SU-DHL-6 (cell line): ENCODE results near the gene CFAP74.

Experiments used
- EZH2phosphoT487 ChIP-seq: fragments of 200-600 bp; sonication (generic), shearing (Covaris generic); conservative IDR thresholded peaks from 2 replicates; pipeline ENCODE4 v1.6.1; 2018; ENCODE audit warnings: mild to moderate bottlenecking, antibody characterized with exemption, low read length, moderate library complexity, mixed read lengths
- TF ChIP-seq, protein P1 (sequence below): fragments of 200-600 bp; sonication (generic); IDR thresholded peaks from one replicate; pipeline ENCODE4 v1.5.1; 2017; ENCODE audit warnings: antibody characterized with exemption, mild to moderate bottlenecking, low read length, moderate library complexity; ENCODE audit not compliant: insufficient read depth, poor library complexity, severe bottlenecking

GRCh38 chr1:1881727-1882126 lies 121.9 kb downstream of the CFAP74 start:
- TF ChIP-seq, protein P1, sequence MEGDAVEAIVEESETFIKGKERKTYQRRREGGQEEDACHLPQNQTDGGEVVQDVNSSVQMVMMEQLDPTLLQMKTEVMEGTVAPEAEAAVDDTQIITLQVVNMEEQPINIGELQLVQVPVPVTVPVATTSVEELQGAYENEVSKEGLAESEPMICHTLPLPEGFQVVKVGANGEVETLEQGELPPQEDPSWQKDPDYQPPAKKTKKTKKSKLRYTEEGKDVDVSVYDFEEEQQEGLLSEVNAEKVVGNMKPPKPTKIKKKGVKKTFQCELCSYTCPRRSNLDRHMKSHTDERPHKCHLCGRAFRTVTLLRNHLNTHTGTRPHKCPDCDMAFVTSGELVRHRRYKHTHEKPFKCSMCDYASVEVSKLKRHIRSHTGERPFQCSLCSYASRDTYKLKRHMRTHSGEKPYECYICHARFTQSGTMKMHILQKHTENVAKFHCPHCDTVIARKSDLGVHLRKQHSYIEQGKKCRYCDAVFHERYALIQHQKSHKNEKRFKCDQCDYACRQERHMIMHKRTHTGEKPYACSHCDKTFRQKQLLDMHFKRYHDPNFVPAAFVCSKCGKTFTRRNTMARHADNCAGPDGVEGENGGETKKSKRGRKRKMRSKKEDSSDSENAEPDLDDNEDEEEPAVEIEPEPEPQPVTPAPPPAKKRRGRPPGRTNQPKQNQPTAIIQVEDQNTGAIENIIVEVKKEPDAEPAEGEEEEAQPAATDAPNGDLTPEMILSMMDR, result no peak
- TF ChIP-seq EZH2phosphoT487, result no peak
